Heart left ventricle (tissue), 16 donors: ENCODE measurements around the gene ASB14. TPM values are rescaled to one million over a fixed set of nuclear protein-coding genes. Genes with fewer than 3 reads are reported as not detected.
"Not testable (repeated sequence)": the region's sequence is repeated elsewhere in the genome, so short reads cannot be mapped to it uniquely, and the experiment has no call there.

Source experiments
- ATAC-seq, 4 donors: fragments of 200-7000 bp; cut with Tn5 transposase; one replicate each; pipeline ENCODE4 v1.9.1; 2020 to 2022; ENCODE audit warnings: moderate library complexity in 4 of 4, mild to moderate bottlenecking in 3 of 4, moderate number of reproducible peaks in 1 of 4
- DNase-seq, 5 donors: peaks; one replicate each; pipeline ENCODE4 v3.0.0-alpha.2; 2020
- H3K27ac ChIP-seq, 12 donors: fragments of 200-600 bp; sonication (generic) in 4 of 12; one replicate each; pipeline versions ENCODE4 v1.5.0 to v1.8.0; 2016 to 2022; ENCODE audit warnings: mild to moderate bottlenecking in 2 of 12
- H3K27me3 ChIP-seq, 9 donors: fragments of 200-600 bp; sonication (generic) in 2 of 9; one replicate each; pipeline versions ENCODE4 v1.5.1 to v1.8.0; 2016 to 2022; ENCODE audit warnings: mild to moderate bottlenecking in 3 of 9
- H3K36me3 ChIP-seq, 9 donors: fragments of 200-600 bp; sonication (generic) in 2 of 9; one replicate each; pipeline versions ENCODE4 v1.5.0 to v1.8.0; 2018 to 2022; ENCODE audit warnings: mild to moderate bottlenecking in 2 of 9
- H3K4me1 ChIP-seq, 12 donors: fragments of 200-600 bp; sonication (generic) in 4 of 12; one replicate each; pipeline versions ENCODE4 v1.5.0 to v1.8.0; 2016 to 2022; ENCODE audit warnings: mild to moderate bottlenecking in 3 of 12
- H3K4me3 ChIP-seq, 12 donors: fragments of 200-600 bp; sonication (generic) in 4 of 12; one replicate each; pipeline versions ENCODE4 v1.5.0 to v1.8.0; 2017 to 2022; ENCODE audit warnings: mild to moderate bottlenecking in 9 of 12, moderate library complexity in 4 of 12
- H3K9me3 ChIP-seq, 12 donors: fragments of 200-600 bp; sonication (generic) in 4 of 12; one replicate each; pipeline versions ENCODE4 v1.5.0 to v1.8.0; 2016 to 2022; ENCODE audit warnings: mild to moderate bottlenecking in 1 of 12
- POLR2A ChIP-seq, 2 donors: fragments of 450-650 bp; IDR thresholded peaks; one replicate each; pipeline ENCODE4 v1.6.1; 2017; ENCODE audit warnings: antibody characterized with exemption in 2 of 2, mild to moderate bottlenecking in 2 of 2, moderate library complexity in 2 of 2
- WGBS, 4 donors: extraction: QIAGEN DNeasy Blood & Tissue Kit in 2 of 4; methylation state at CpG; one replicate each; pipeline versions ENCODE4 v1.1.5 to v1.1.7; 2013 to 2018; 5-methylcytosine and 5-hydroxymethylcytosine counted together
- intact Hi-C, 10 donors: fragments of 100-400 bp; cut with DNase I; formaldehyde crosslinking; loops; one replicate each; pipeline versions ENCODE4 v1.11.1 to v1.14.2; 2022
- long read RNA-seq, 3 donors: library from polyadenylated mRNA; unstranded; transcript quantifications; one replicate each; pipeline ENCODE4 v2.0.0, GENCODE V29; 2020 to 2021
- polyA plus RNA-seq, 2 donors: library from polyadenylated mRNA; stranded (reverse); fragments of 200-250 nt; gene quantifications; one replicate each; pipeline ENCODE4 v1.2.3, GENCODE V29; 2013
- total RNA-seq, 9 donors: library from RNA; depleted of rRNA in 2 of 9; stranded (reverse); fragments of >200 nt in 2 of 9; fragmentation: NEBNext Ultra II Directional in 3 of 9; extraction: Animal tissue kit (Norgen Biotek cat#: 25700) in 3 of 9; gene quantifications; one replicate each; pipeline versions ENCODE4 v1.1.0 to v1.2.4, GENCODE V29; 2016 to 2023
- TF ChIP-seq, protein P1 (sequence below), 12 donors: fragments of 200-600 bp; sonication (generic) in 4 of 12; IDR thresholded peaks; one replicate each; pipeline versions ENCODE4 v1.5.0 to v1.8.0; 2018 to 2022; ENCODE audit warnings: antibody characterized with exemption in 12 of 12, mild to moderate bottlenecking in 5 of 12
- donor health status: ischemic (EF 13 %, LVEDD 7.1; RV severe dilation, severe dysfunction).
- donor health status: healthy with polysubstance abuse.
- donor health status: DM: no; HTN: yes; CAD: no.
- donor health status: DM: no; HTN: no; CAD: no.
- donor health status: ischemic (EF 25% LVEDD 6.9; RV normal size, moderate dysfunction).
- donor health status: ischemic (EF 25% LVEDD 5.7; RV mildly dilated, moderate dysfunction).
- donor health status: healthy.
- donor health status: DM: yes; HTN: yes; CAD: no.
- donor health status: ischemic (EF 35%, LVEDD 5.7; RV mildly dilated, moderate dysfunction).
- donor health status: nonischemic (EF 11% LVEDD 7.7; RV severe dilation, severe dysfunction).
- donor health status: DM: yes; HTN: yes; CAD: no.
- donor health status: PGD.
- donor health status: ischemic (EF 29% LVEDD 5.4; RV normal size, mild dysfunction).
- donor health status: nonischemic (EF 23%, LVEDD 6.1; RV moderate dilation, normal function).

Gene ASB14
- total RNA-seq (10 to 100 TPM in 4 of 9 donors, 1 to 10 TPM in 5; 1.3 to 29.2 (median 7.2) TPM), polyA plus RNA-seq (1 to 10 TPM in 1 of 2 donors, under 1 TPM in 1; 0.01 to 3.6 TPM)
- long read RNA-seq, donor 1, partial matches to known transcripts = 14 of 19 reads
- long read RNA-seq, donor 1, other reads (novel, unspliced or antisense) = 3 of 19 reads
- long read RNA-seq, donor 2, partial matches to known transcripts = 13 of 16 reads
- long read RNA-seq, donor 2, other reads (novel, unspliced or antisense) = 3 of 16 reads
- long read RNA-seq, donor 3, partial matches to known transcripts = 3 of 4 reads
- long read RNA-seq, donor 3, other reads (novel, unspliced or antisense) = 1 of 4 reads

DNA sequence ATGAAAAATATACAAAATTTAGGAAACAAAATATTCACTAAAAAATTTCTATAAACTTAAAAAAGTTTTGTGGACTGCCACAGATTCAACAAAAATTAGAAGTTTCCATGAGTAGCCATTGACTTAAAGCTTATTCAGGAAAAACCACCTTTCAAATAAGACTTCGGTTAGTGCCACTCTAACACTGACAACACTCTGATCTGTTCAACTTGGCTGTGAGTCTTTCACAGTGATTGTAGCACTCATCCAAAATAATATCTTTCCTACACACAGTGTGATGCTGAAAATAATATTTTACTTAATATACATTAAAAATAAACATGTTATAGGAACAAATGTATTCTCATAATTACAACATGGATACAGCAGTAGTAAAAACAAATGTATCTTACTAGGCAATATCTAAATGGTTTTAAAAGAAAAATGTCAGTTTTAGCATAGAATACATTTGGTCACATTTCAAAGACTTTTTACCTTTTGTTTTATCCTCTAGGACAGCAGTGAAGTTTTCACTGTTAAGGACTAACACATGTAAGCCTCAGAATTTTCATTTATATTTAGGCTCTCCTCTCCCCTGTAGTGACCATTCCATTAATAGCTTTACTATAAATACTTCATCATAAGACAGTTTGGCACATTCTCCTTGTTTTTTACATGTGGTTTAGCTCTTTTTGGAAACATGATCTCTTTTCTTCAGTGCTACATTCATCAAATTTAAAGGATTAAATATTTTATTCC is at the start of gene ASB14:
ASB14 (minus strand) TSS at position 527 of the 738 bp plus-strand sequence. CDS start 652 bp downstream, outside the sequence.
- intact Hi-C loops = no loop called here
- Histone ChIP-seq H3K4me3 (peak within 1 kb of the TSS in 9 of 12 donors; percentile 17 to 52 (median 36)), H3K36me3 (peaks cover 0 to 11% (median 0%) of the 10 kb centered on the region in 9 donors), H3K9me3 (no peaks in the 10 kb centered on the region), H3K27ac (peak within 1 kb of the TSS in 9 of 12 donors; percentile 2 to 74 (median 56)), H3K27me3 (no peaks in the 10 kb centered on the region), H3K4me1 (peaks cover 0 to 16% (median 0%) of the 10 kb centered on the region in 12 donors)
- no peak for DNase-seq
- 52 to 56% (median 55%) methylated on average over 1 of the region's 1 CpG for WGBS, 4 donors
- TF ChIP-seq, protein P1, sequence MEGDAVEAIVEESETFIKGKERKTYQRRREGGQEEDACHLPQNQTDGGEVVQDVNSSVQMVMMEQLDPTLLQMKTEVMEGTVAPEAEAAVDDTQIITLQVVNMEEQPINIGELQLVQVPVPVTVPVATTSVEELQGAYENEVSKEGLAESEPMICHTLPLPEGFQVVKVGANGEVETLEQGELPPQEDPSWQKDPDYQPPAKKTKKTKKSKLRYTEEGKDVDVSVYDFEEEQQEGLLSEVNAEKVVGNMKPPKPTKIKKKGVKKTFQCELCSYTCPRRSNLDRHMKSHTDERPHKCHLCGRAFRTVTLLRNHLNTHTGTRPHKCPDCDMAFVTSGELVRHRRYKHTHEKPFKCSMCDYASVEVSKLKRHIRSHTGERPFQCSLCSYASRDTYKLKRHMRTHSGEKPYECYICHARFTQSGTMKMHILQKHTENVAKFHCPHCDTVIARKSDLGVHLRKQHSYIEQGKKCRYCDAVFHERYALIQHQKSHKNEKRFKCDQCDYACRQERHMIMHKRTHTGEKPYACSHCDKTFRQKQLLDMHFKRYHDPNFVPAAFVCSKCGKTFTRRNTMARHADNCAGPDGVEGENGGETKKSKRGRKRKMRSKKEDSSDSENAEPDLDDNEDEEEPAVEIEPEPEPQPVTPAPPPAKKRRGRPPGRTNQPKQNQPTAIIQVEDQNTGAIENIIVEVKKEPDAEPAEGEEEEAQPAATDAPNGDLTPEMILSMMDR (IDR thresholded peaks at IDR 0.05) = no peak
- no peak for TF ChIP-seq POLR2A (IDR thresholded peaks at IDR 0.05)
- ATAC-seq = peak; percentile 33 to 82 (median 63)

DNA sequence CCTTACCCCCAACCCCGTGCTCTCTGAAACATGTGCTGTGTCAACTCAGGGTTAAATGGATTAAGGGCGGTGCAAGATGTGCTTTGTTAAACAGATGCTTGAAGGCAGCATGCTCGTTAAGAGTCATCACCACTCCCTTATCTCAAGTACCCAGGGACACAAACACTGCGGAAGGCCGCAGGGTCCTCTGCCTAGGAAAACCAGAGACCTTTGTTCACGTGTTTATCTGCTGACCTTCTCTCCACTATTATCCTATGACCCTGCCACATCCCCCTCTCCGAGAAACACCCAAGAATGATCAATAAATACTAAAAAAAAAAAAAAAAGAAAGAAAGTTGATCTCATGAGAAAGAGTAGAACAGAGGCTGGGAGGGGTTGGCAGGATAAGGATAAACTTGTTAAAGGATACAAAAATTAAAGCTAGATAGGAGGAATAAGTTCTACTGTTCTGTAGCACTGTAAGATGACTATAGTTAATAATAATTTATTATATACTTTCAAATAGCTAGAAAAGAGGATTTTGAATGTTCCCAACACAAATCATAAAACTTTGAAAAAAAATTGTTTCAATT is 46.7 kb upstream of the ASB14 start:
- H3K27ac ChIP-seq, ATAC-seq, intact Hi-C loops, DNase-seq, H3K9me3 ChIP-seq, H3K36me3 ChIP-seq, H3K27me3 ChIP-seq, H3K4me3 ChIP-seq: not testable (repeated sequence)
- H3K4me1 ChIP-seq = peaks cover 0 to 11% (median 0%) of the 10 kb centered on the region in 12 donors
- 23 to 37% (median 27%) methylated on average over 6 to 7 of the region's 7 CpGs for WGBS, 4 donors

DNA sequence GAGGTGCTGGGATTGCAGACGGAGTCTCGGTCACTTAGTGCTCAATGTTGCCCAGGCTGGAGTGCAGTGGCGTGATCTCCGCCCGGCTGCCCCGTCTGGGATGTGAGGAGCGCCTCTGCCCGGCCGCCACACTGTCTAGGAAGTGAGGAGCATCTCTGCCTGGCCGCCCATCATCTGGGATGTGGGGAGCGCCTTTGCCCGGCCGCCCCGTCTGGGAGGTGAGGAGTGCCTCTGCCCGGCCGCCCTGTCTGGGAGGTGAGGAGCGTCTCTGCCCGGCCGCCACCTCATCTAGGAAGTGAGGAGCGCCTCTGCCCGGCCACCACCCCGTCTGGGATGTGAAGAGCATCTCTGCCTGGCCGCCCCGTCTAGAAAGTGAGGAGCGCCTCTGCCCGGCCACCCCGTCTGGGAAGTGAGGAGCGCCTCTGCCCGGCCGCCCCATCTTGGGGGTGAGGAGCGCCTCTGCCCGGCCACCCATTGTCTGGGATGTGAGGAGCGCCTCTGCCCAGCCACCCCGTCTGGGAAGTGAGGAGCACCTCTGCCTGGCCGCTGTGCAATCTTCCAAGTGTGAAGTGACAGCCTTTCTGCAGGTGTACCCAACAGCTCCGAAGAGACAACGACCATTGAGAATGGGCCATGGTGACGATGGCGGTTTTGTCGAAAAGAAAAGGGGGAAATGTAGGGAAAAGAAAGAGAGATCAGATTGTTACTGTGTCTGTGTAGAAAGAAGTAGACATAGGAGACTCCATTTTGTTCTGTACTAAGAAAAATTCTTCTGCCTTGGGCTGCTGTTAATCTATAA is 46.0 kb upstream of the ASB14 start:
- H3K27me3 ChIP-seq, H3K4me3 ChIP-seq, H3K36me3 ChIP-seq, H3K9me3 ChIP-seq, ATAC-seq, H3K27ac ChIP-seq, intact Hi-C loops: not testable (repeated sequence)
- DNase-seq = peak in 1 of 5 donors; percentile 47
- WGBS, 4 donors = 95 to 96% (median 96%) methylated on average over 23 to 40 of the region's 40 CpGs
- H3K4me1 ChIP-seq = peaks cover 0 to 12% (median 0%) of the 10 kb centered on the region in 12 donors

DNA sequence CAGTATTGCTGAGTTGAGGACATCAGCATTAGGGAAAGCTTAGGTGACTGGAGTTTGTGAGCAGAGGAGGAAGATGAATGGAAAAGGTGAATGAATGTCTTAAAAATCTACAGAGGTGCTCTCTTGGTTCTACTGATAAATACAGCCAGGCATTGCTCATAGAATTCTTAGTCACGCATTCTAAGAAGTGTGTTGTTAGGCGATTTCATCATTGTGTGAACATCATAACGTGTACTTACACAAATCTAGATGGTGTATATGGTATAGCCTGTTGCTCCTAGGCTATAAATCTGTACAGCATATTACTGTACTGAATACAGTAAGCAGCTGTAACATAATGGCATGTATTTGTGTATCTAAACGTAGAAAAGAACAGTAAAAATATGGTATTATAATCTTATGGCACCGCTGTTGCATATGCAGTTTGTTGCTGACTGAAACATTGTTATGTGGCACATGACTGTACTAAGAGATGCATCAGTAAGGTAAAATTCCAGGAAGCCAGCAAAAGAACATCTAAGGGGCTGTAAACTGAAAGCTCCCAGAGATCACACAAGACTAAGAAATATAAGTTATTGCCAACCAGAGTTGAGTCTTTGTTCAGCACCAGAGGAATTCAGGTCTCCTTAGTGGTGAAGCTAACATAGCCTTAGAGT is 42.9 kb upstream of the ASB14 start:
- intact Hi-C loops = no loop called here
- 86 to 92% (median 91%) methylated on average over 5 of the region's 5 CpGs for WGBS, 4 donors
- no peak for TF ChIP-seq POLR2A (IDR thresholded peaks at IDR 0.05)
- TF ChIP-seq, protein P1 (IDR thresholded peaks at IDR 0.05) = no peak
- no peak overlapping the region for H3K27ac ChIP-seq
- DNase-seq (no peak), ATAC-seq (no peak)
- H3K4me3 ChIP-seq = no peak overlapping the region
- H3K27me3 ChIP-seq = no peaks in the 10 kb centered on the region
- H3K9me3 ChIP-seq = no peaks in the 10 kb centered on the region
- no peaks in the 10 kb centered on the region for H3K36me3 ChIP-seq
- peaks cover 0 to 12% (median 0%) of the 10 kb centered on the region in 12 donors for H3K4me1 ChIP-seq
